Hepatocyte (in vitro differentiated cells): ENCODE results near the gene LMBR1L. TPM values are rescaled to one million over a fixed set of nuclear protein-coding genes. Genes with fewer than 3 reads are reported as not detected.

Experiments
- DNase-seq: peaks from one replicate; pipeline ENCODE4 v3.0.0-alpha.2; 2016; ENCODE audit warnings: low spot score
- H2AFZ ChIP-seq: fragments of 200-600 bp; sonication (generic); 2 replicates; pipeline ENCODE4 v1.6.0; 2016; ENCODE audit warnings: antibody characterized with exemption, mild to moderate bottlenecking
- H3K27ac ChIP-seq: fragments of 200-600 bp; sonication (generic); 2 replicates; pipeline ENCODE4 v1.5.1; 2016; ENCODE audit warnings: mild to moderate bottlenecking
- H3K27me3 ChIP-seq: fragments of 200-600 bp; sonication (generic); 2 replicates; pipeline ENCODE4 v1.6.1; 2016
- H3K36me3 ChIP-seq: fragments of 200-600 bp; sonication (generic); replicated peaks from 2 replicates; pipeline ENCODE4 v1.5.1; 2016; ENCODE audit warnings: low read depth; ENCODE audit not compliant: insufficient read depth
- H3K4me1 ChIP-seq: fragments of 200-600 bp; sonication (generic); 2 replicates; pipeline ENCODE4 v1.5.1; 2016; ENCODE audit warnings: mild to moderate bottlenecking, moderate library complexity; ENCODE audit not compliant: insufficient read depth
- H3K4me2 ChIP-seq: fragments of 200-600 bp; sonication (generic); 2 replicates; pipeline ENCODE4 v1.6.0; 2016
- H3K4me3 ChIP-seq: fragments of 200-600 bp; sonication (generic); 2 replicates; pipeline ENCODE4 v1.5.1; 2016; ENCODE audit warnings: mild to moderate bottlenecking
- H3K79me2 ChIP-seq: fragments of 200-600 bp; sonication (generic); 2 replicates; pipeline ENCODE4 v1.6.0; 2017; ENCODE audit warnings: mild to moderate bottlenecking
- H3K9me2 ChIP-seq: fragments of 200-600 bp; sonication (generic); replicated peaks from 2 replicates; pipeline ENCODE4 v1.6.0; 2017; ENCODE audit warnings: mild to moderate bottlenecking; ENCODE audit not compliant: insufficient read depth
- H3K9me3 ChIP-seq: fragments of 200-600 bp; sonication (generic); 2 replicates; pipeline ENCODE4 v1.5.1; 2016; ENCODE audit warnings: low read depth, mild to moderate bottlenecking
- H4K20me1 ChIP-seq: fragments of 200-600 bp; sonication (generic); 2 replicates; pipeline ENCODE4 v1.6.0; 2016; ENCODE audit warnings: mild to moderate bottlenecking; ENCODE audit not compliant: insufficient read depth, poor library complexity, severe bottlenecking
- CTCF ChIP-seq: fragments of 200-600 bp; sonication (generic); IDR thresholded peaks from 2 replicates; pipeline ENCODE4 v1.5.1; 2016; ENCODE audit warnings: antibody characterized with exemption, mild to moderate bottlenecking; ENCODE audit not compliant: poor library complexity
- EZH2 ChIP-seq: fragments of 200-600 bp; sonication (generic); IDR thresholded peaks from 2 replicates; pipeline ENCODE4 v1.6.1; 2016; ENCODE audit warnings: antibody characterized with exemption, mild to moderate bottlenecking, borderline replicate concordance
- EZH2phosphoT487 ChIP-seq: fragments of 200-600 bp; sonication (generic); IDR thresholded peaks from one replicate; pipeline ENCODE4 v1.6.1; 2018; ENCODE audit warnings: antibody characterized with exemption, mild to moderate bottlenecking, low read depth, moderate library complexity; ENCODE audit not compliant: unreplicated experiment, severe bottlenecking
- WGBS: methylation state at CpG from one replicate; pipeline ENCODE4 v1.1.6; 2016; ENCODE audit warnings: low lambda C conversion rate; ENCODE audit errors: missing lambda C conversion rate; 5-methylcytosine and 5-hydroxymethylcytosine counted together
- polyA plus RNA-seq: library from polyadenylated mRNA; unstranded; fragments of >200 nt; fragmentation: Nextera tagmentation; extraction: Ambion mirVana; gene quantifications from 2 replicates; pipeline ENCODE4 v1.2.1, GENCODE V29; 2016
- total RNA-seq: library from RNA; depleted of rRNA; stranded (reverse); fragments of >200 nt; gene quantifications from 2 replicates; pipeline ENCODE4 v1.2.3, GENCODE V29; 2014

The LMBR1L gene
- total and polyA plus RNA-seq, 2 experiments from 2014 or later: 33.3 to 74.1 TPM

GRCh38 chr12:49092816-49093406, 17.7 kb downstream of the LMBR1L start:
- no peaks in the 10 kb centered on the region for H3K36me3 ChIP-seq
- no peak overlapping the region for H2AFZ ChIP-seq
- no peaks in the 10 kb centered on the region for H3K79me2 ChIP-seq
- H4K20me1 ChIP-seq: no peaks in the 10 kb centered on the region
- H3K4me2 ChIP-seq: no peak overlapping the region
- no peak for TF ChIP-seq CTCF
- TF ChIP-seq EZH2: no peak
- no peak for TF ChIP-seq EZH2phosphoT487
- H3K27ac ChIP-seq: no peak overlapping the region
- H3K9me3 ChIP-seq: no peaks in the 10 kb centered on the region
- no peak overlapping the region for H3K4me3 ChIP-seq
- WGBS: 64% methylated on average over 4 of the region's 4 CpGs
- peaks cover 10% of the 10 kb centered on the region for H3K4me1 ChIP-seq
- H3K9me2 ChIP-seq: no peaks in the 10 kb centered on the region
- peaks cover 74% of the 10 kb centered on the region for H3K27me3 ChIP-seq
- DNase-seq: no peak

- H3K4me1 ChIP-seq: peaks cover 10% of the 10 kb centered on the region
- no peaks in the 10 kb centered on the region for H3K9me3 ChIP-seq
- H3K4me3 ChIP-seq: no peak overlapping the region
- peak; percentile 47 for DNase-seq
- H3K36me3 ChIP-seq: no peaks in the 10 kb centered on the region
- no peak overlapping the region for H3K27ac ChIP-seq
- WGBS: 9% methylated on average over 29 of the region's 32 CpGs
- H3K79me2 ChIP-seq: no peaks in the 10 kb centered on the region
- H3K9me2 ChIP-seq: no peaks in the 10 kb centered on the region
- no peak overlapping the region for H2AFZ ChIP-seq
- TF ChIP-seq CTCF (peak; percentile 48), EZH2 (peak; percentile 86), EZH2phosphoT487 (no peak)
- peaks cover 74% of the 10 kb centered on the region for H3K27me3 ChIP-seq
- no peaks in the 10 kb centered on the region for H4K20me1 ChIP-seq
- peak overlapping the region; percentile 65 for H3K4me2 ChIP-seq
Measured at GRCh38 chr12:49092086-49092815, 18.4 kb downstream of the LMBR1L start.

- WGBS: 9% methylated on average over 11 of the region's 14 CpGs
- TF ChIP-seq CTCF: no peak
- TF ChIP-seq EZH2: no peak
- no peak for TF ChIP-seq EZH2phosphoT487
- H3K27me3 ChIP-seq: peaks cover 74% of the 10 kb centered on the region
- H3K36me3 ChIP-seq: no peaks in the 10 kb centered on the region
- DNase-seq: no peak
- H2AFZ ChIP-seq: no peak overlapping the region
- H3K4me3 ChIP-seq: no peak overlapping the region
- H3K9me2 ChIP-seq: no peaks in the 10 kb centered on the region
- peak overlapping the region; percentile 65 for H3K4me2 ChIP-seq
- H3K79me2 ChIP-seq: no peaks in the 10 kb centered on the region
- H3K27ac ChIP-seq: no peak overlapping the region
- no peaks in the 10 kb centered on the region for H4K20me1 ChIP-seq
- H3K4me1 ChIP-seq: peaks cover 10% of the 10 kb centered on the region
- H3K9me3 ChIP-seq: no peaks in the 10 kb centered on the region
Measured at GRCh38 chr12:49091836-49092085, 18.9 kb downstream of the LMBR1L start.
